GM12865 (cell line): Measurements from ENCODE around the gene RANBP3.

Experiments
- DNase-seq: peaks from one replicate; pipeline ENCODE4 v3.0.0; 2010; ENCODE audit warnings: low read depth
- H3K4me3 ChIP-seq: 2 replicates; pipeline ENCODE4 v1.5.1; 2011; ENCODE audit warnings: mild to moderate bottlenecking, low read depth, low read length, control low read depth
- CTCF ChIP-seq: IDR thresholded peaks from 2 replicates; pipeline ENCODE4 v1.5.1; 2011; ENCODE audit warnings: low read length, control low read depth, low read depth, inconsistent platforms; ENCODE audit not compliant: insufficient read depth; ENCODE audit errors: missing control alignments

The RANBP3 gene

GRCh38 chr19:5926641-5927440 lies 51.1 kb downstream of the RANBP3 start:
- no peak for DNase-seq
- no peak for TF ChIP-seq CTCF
- no peak overlapping the region for H3K4me3 ChIP-seq

- H3K4me3 ChIP-seq = no peak overlapping the region
- DNase-seq = no peak
- TF ChIP-seq CTCF = no peak
These were observed 52.0 kb downstream of the RANBP3 start for GRCh38 chr19:5925830-5926427.

GRCh38 chr19:5923356-5923755 lies 54.6 kb downstream of the RANBP3 start:
- no peak for TF ChIP-seq CTCF
- H3K4me3 ChIP-seq = no peak overlapping the region
- DNase-seq = no peak

GRCh38 chr19:5922161-5922545 lies 55.8 kb downstream of the RANBP3 start:
- H3K4me3 ChIP-seq = no peak overlapping the region
- TF ChIP-seq CTCF = no peak
- no peak for DNase-seq

GRCh38 chr19:5921516-5922160 lies 56.3 kb downstream of the RANBP3 start:
- DNase-seq = no peak
- no peak for TF ChIP-seq CTCF
- no peak overlapping the region for H3K4me3 ChIP-seq

- no peak for DNase-seq
- no peak for TF ChIP-seq CTCF
- no peak overlapping the region for H3K4me3 ChIP-seq
These were observed 59.4 kb downstream of the RANBP3 start for GRCh38 chr19:5918463-5919079.
